ENCODE results near the gene JSRP1.

Gene JSRP1

GRCh38 chr19:2232286-2233151, 23.7 kb downstream of the JSRP1 start:
- H3K27me3 ChIP-seq: no peaks in the 10 kb centered on the region
- H3K9me3 ChIP-seq (replicated peaks in 1 of 11): no peaks in the 10 kb centered on the region
- peak overlapping the region in 9 of 11 experiments; percentile 1 to 98 (median 55); a peak in 14 of 22 replicates for H3K9ac ChIP-seq
- no peak overlapping the region for H3K4me3 ChIP-seq
- peak overlapping the region in 10 of 11 experiments; percentile 95 to 100 (median 98); a peak in 17 of 22 replicates for H3K4me2 ChIP-seq
- H3K36me3 ChIP-seq: peaks cover 57 to 73% (median 67%) of the 10 kb centered on the region in 11 experiments
- peak overlapping the region in 4 of 11 experiments; percentile 4 to 60 (median 39); a peak in 7 of 22 replicates for H3K27ac ChIP-seq
- H3K4me1 ChIP-seq: peaks cover 51 to 82% (median 81%) of the 10 kb centered on the region in 10 experiments
- TF ChIP-seq Cebpa-rat (IDR thresholded peaks at IDR 0.05): no peak
- peaks cover 71 to 90% (median 83%) of the 10 kb centered on the region in 11 experiments for H4K20me1 ChIP-seq

GRCh38 chr19:2231621-2232221, 24.5 kb downstream of the JSRP1 start:
- H3K9ac ChIP-seq: peak overlapping the region in 9 of 11 experiments; percentile 20 to 67 (median 56); a peak in 14 of 22 replicates
- H3K36me3 ChIP-seq: peaks cover 60 to 76% (median 72%) of the 10 kb centered on the region in 11 experiments
- H3K4me3 ChIP-seq: no peak overlapping the region
- peak overlapping the region; percentile 6 to 94 (median 63); a peak in 18 of 22 replicates for H3K4me2 ChIP-seq
- H3K9me3 ChIP-seq (replicated peaks in 1 of 11): no peaks in the 10 kb centered on the region
- H3K27me3 ChIP-seq: no peaks in the 10 kb centered on the region
- TF ChIP-seq Cebpa-rat (IDR thresholded peaks at IDR 0.05): no peak
- peaks cover 76 to 90% (median 87%) of the 10 kb centered on the region in 11 experiments for H4K20me1 ChIP-seq
- H3K4me1 ChIP-seq: peaks cover 52 to 86% (median 84%) of the 10 kb centered on the region in 10 experiments
- H3K27ac ChIP-seq: peak overlapping the region in 7 of 11 experiments; percentile 16 to 60 (median 32); a peak in 9 of 22 replicates

GRCh38 chr19:2230807-2231533, 25.2 kb downstream of the JSRP1 start:
- Histone ChIP-seq H3K4me1 (peaks cover 52 to 93% (median 91%) of the 10 kb centered on the region in 10 experiments), H3K9ac (peak overlapping the region in 10 of 11 experiments; percentile 15 to 67 (median 54); a peak in 17 of 22 replicates), H3K27ac (peak overlapping the region in 7 of 11 experiments; percentile 16 to 60 (median 32); a peak in 10 of 22 replicates), H3K4me3 (no peak overlapping the region), H4K20me1 (peaks cover 83 to 98% (median 94%) of the 10 kb centered on the region in 11 experiments), H3K4me2 (peak overlapping the region; percentile 6 to 94 (median 63); a peak in 21 of 22 replicates), H3K27me3 (no peaks in the 10 kb centered on the region), H3K9me3 (replicated peaks in 1 of 11) (no peaks in the 10 kb centered on the region), H3K36me3 (peaks cover 67 to 84% (median 79%) of the 10 kb centered on the region in 11 experiments)
- no peak for TF ChIP-seq Cebpa-rat (IDR thresholded peaks at IDR 0.05)

GRCh38 chr19:2230033-2230531, 26.1 kb downstream of the JSRP1 start:
- peaks cover 76 to 93% (median 88%) of the 10 kb centered on the region in 11 experiments for H3K36me3 ChIP-seq
- H3K4me1 ChIP-seq: peaks cover 49 to 100% (median 97%) of the 10 kb centered on the region in 10 experiments
- H4K20me1 ChIP-seq: peaks cover 92 to 100% (median 99%) of the 10 kb centered on the region in 11 experiments

GRCh38 chr19:2229103-2230032, 26.8 kb downstream of the JSRP1 start:
- H3K4me2 ChIP-seq: peak overlapping the region in 9 of 11 experiments; percentile 9 to 94 (median 79); a peak in 15 of 22 replicates
- peaks cover 42 to 100% (median 97%) of the 10 kb centered on the region in 10 experiments for H3K4me1 ChIP-seq
- no peak overlapping the region for H3K4me3 ChIP-seq
- H3K27ac ChIP-seq: peak overlapping the region in 6 of 11 experiments; percentile 10 to 62 (median 48); a peak in 10 of 22 replicates
- no peaks in the 10 kb centered on the region for H3K27me3 ChIP-seq
- peaks cover 92 to 100% (median 99%) of the 10 kb centered on the region in 11 experiments for H4K20me1 ChIP-seq
- no peaks in the 10 kb centered on the region for H3K9me3 ChIP-seq (replicated peaks in 1 of 11)
- no peak for TF ChIP-seq Cebpa-rat (IDR thresholded peaks at IDR 0.05)
- H3K36me3 ChIP-seq: peaks cover 81 to 95% (median 93%) of the 10 kb centered on the region in 11 experiments
- peak overlapping the region in 6 of 11 experiments; percentile 11 to 70 (median 62); a peak in 11 of 22 replicates for H3K9ac ChIP-seq

More at GRCh38 chr19:2230033-2230531, 26.1 kb downstream of the JSRP1 start:
- peak overlapping the region in 5 of 11 experiments; percentile 28 to 67 (median 57); a peak in 6 of 22 replicates for H3K9ac ChIP-seq
- H3K9me3 ChIP-seq (replicated peaks in 1 of 11): no peaks in the 10 kb centered on the region
- H3K27me3 ChIP-seq: no peaks in the 10 kb centered on the region
- peak overlapping the region in 7 of 11 experiments; percentile 58 to 94 (median 80); a peak in 10 of 22 replicates for H3K4me2 ChIP-seq
- H3K4me3 ChIP-seq: no peak overlapping the region
- no peak for TF ChIP-seq Cebpa-rat (IDR thresholded peaks at IDR 0.05)
- H3K27ac ChIP-seq: peak overlapping the region in 1 of 11 experiments; percentile 55; a peak in 1 of 22 replicates

GRCh38 chr19:2228157-2229030, 27.8 kb downstream of the JSRP1 start:
- H3K4me3 ChIP-seq: peak overlapping the region in 1 of 10 experiments; percentile 34; a peak in 2 of 20 replicates
- H3K4me2 ChIP-seq: peak overlapping the region; percentile 54 to 94 (median 77); a peak in 21 of 22 replicates
- H3K27ac ChIP-seq: peak overlapping the region in 7 of 11 experiments; percentile 14 to 62 (median 48); a peak in 11 of 22 replicates
- H3K9ac ChIP-seq: peak overlapping the region in 8 of 11 experiments; percentile 25 to 70 (median 50); a peak in 16 of 22 replicates
- H3K27me3 ChIP-seq: peaks cover 0 to 6% (median 0%) of the 10 kb centered on the region in 11 experiments; a peak in 1 of 22 replicates
- peaks cover 74 to 88% (median 84%) of the 10 kb centered on the region in 11 experiments for H3K36me3 ChIP-seq
- H4K20me1 ChIP-seq: peaks cover 89 to 100% (median 98%) of the 10 kb centered on the region in 11 experiments
- H3K9me3 ChIP-seq (replicated peaks in 1 of 11): no peaks in the 10 kb centered on the region
- no peak for TF ChIP-seq Cebpa-rat (IDR thresholded peaks at IDR 0.05)
- peaks cover 40 to 100% (median 97%) of the 10 kb centered on the region in 10 experiments for H3K4me1 ChIP-seq
